Fibroblast of lung (primary cell): ENCODE data around the gene ANO3. TPM values are rescaled to one million over a fixed set of nuclear protein-coding genes. Genes with fewer than 3 reads are reported as not detected.

ENCODE experiments used
- DNase-seq, 2 donors: peaks; one replicate each; pipeline versions ENCODE4 v3.0.0 to v3.0.0-alpha.2; 2010; ENCODE audit warnings: low read depth in 2 of 2
- H2AFZ ChIP-seq: 2 replicates; pipeline ENCODE4 v1.5.1; 2012; ENCODE audit warnings: low read length, control low read depth, inconsistent platforms
- H3K27ac ChIP-seq: 2 replicates; pipeline ENCODE4 v1.5.1; 2011; ENCODE audit warnings: low read length, control low read depth; ENCODE audit not compliant: insufficient read depth
- H3K27me3 ChIP-seq: 2 replicates; pipeline ENCODE4 v1.5.1; 2011; ENCODE audit warnings: mild to moderate bottlenecking, low read length; ENCODE audit not compliant: control insufficient read depth, insufficient read depth
- H3K36me3 ChIP-seq: 2 replicates; pipeline ENCODE4 v1.5.1; 2011; ENCODE audit warnings: low read length; ENCODE audit not compliant: control insufficient read depth, insufficient read depth
- H3K4me1 ChIP-seq: 2 replicates; pipeline ENCODE4 v1.5.1; 2011; ENCODE audit warnings: low read length; ENCODE audit not compliant: control insufficient read depth, insufficient read depth; ENCODE audit errors: extremely low read depth
- H3K4me2 ChIP-seq: 2 replicates; pipeline ENCODE4 v1.5.1; 2011; ENCODE audit warnings: low read length, control low read depth; ENCODE audit not compliant: insufficient read depth; ENCODE audit errors: extremely low read depth
- H3K4me3 ChIP-seq, 4 experiments: fragments of 200-600 bp in 1 of 4; sonication (generic) in 1 of 4; replicated peaks in 1 of 4; 2 replicates each; pipeline ENCODE4 v1.5.1; 2011 to 2016; ENCODE audit warnings: low read length in 4 of 4, low read depth in 3 of 4, mild to moderate bottlenecking in 3 of 4, control low read depth in 2 of 4, inconsistent platforms in 1 of 4, mixed read lengths in 1 of 4; ENCODE audit not compliant: insufficient read depth in 1 of 4; ENCODE audit errors: control extremely low read depth in 1 of 4
- H3K79me2 ChIP-seq: 2 replicates; pipeline ENCODE4 v1.5.1; 2012; ENCODE audit warnings: mild to moderate bottlenecking, low read length, inconsistent platforms; ENCODE audit not compliant: control insufficient read depth, insufficient read depth
- H3K9ac ChIP-seq: 2 replicates; pipeline ENCODE4 v1.5.1; 2011; ENCODE audit warnings: mild to moderate bottlenecking, low read length, control low read depth; ENCODE audit not compliant: insufficient read depth
- H3K9me3 ChIP-seq: 2 replicates; pipeline ENCODE4 v1.5.1; 2012; ENCODE audit warnings: low read depth, low read length; ENCODE audit not compliant: control insufficient read depth, insufficient read depth
- H4K20me1 ChIP-seq: 2 replicates; pipeline ENCODE4 v1.5.1; 2011; ENCODE audit warnings: low read length; ENCODE audit not compliant: control insufficient read depth, insufficient read depth; ENCODE audit errors: extremely low read depth
- EZH2 ChIP-seq: IDR thresholded peaks from 2 replicates; pipeline ENCODE4 v1.5.1; 2012; ENCODE audit warnings: low read length, control low read depth, mild to moderate bottlenecking; ENCODE audit errors: missing control alignments
- polyA plus RNA-seq, 2 donors: library from polyadenylated mRNA; depleted of rRNA in 1 of 2; stranded (reverse) in 1 of 2; unstranded in 1 of 2; fragments of >200 nt; gene quantifications; 2 replicates each; pipeline ENCODE4 v1.2.1, GENCODE V29; 2011 to 2012; ENCODE audit warnings: missing spikeins in 1 of 2
- total RNA-seq: library from RNA; depleted of rRNA; stranded (reverse); fragments of >200 nt; gene quantifications from 2 replicates; pipeline ENCODE4 v1.2.1, GENCODE V29; 2014
- TF ChIP-seq, protein P1 (sequence below), 2 donors: IDR thresholded peaks in 1 of 2; conservative IDR thresholded peaks in 1 of 2; 1 replicate in 1 of 2; 2 replicates in 1 of 2; pipeline ENCODE4 v1.5.1; 2011 to 2012; ENCODE audit warnings: low read length in 2 of 2, control low read depth in 1 of 2, inconsistent platforms in 1 of 2, low read depth in 1 of 2, mild to moderate bottlenecking in 1 of 2

The ANO3 gene
- total and polyA plus RNA-seq, 2 donors (not counting 1 experiment from before 2014, with no cell fraction given): 2.2 to 5.1 TPM

- TF ChIP-seq, protein P1, sequence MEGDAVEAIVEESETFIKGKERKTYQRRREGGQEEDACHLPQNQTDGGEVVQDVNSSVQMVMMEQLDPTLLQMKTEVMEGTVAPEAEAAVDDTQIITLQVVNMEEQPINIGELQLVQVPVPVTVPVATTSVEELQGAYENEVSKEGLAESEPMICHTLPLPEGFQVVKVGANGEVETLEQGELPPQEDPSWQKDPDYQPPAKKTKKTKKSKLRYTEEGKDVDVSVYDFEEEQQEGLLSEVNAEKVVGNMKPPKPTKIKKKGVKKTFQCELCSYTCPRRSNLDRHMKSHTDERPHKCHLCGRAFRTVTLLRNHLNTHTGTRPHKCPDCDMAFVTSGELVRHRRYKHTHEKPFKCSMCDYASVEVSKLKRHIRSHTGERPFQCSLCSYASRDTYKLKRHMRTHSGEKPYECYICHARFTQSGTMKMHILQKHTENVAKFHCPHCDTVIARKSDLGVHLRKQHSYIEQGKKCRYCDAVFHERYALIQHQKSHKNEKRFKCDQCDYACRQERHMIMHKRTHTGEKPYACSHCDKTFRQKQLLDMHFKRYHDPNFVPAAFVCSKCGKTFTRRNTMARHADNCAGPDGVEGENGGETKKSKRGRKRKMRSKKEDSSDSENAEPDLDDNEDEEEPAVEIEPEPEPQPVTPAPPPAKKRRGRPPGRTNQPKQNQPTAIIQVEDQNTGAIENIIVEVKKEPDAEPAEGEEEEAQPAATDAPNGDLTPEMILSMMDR (conservative IDR thresholded peaks at IDR 0.05 in 1 of 2, IDR thresholded peaks at IDR 0.05 in 1 of 2; ENCODE audit: low read depth in 1 of 2, low read length in 2 of 2): no peak
- no peak for TF ChIP-seq EZH2
- Histone ChIP-seq H3K9ac (no peak overlapping the region), H3K4me1 (no peaks in the 10 kb centered on the region), H3K36me3 (no peaks in the 10 kb centered on the region), H2AFZ (no peak overlapping the region), H3K9me3 (no peaks in the 10 kb centered on the region), H3K79me2 (no peaks in the 10 kb centered on the region), H4K20me1 (no peaks in the 10 kb centered on the region), H3K4me3 (no peak overlapping the region), H3K4me2 (no peak overlapping the region), H3K27me3 (no peaks in the 10 kb centered on the region), H3K27ac (no peak overlapping the region)
- DNase-seq: no peak
These were observed 242.0 kb downstream of the ANO3 start for GRCh38 chr11:26573896-26574295.

DNA sequence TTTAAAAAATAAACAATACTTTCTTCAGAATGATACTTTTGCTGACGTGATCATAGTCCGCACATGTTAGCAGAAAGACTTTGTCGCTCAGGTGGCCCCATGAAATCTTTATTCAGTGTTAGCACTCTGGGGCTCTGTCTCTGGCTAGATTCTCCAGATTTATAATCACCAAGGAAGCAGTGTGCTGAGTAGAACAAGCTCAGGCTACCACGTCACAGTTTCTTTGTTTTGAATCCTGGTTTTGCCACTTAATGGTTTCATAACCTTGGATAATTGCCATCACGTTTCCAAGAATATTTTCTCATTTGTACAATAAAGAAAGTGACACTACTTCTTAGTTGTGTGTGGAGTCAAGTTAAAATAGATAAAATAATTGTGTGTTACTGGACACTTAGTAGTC is 244.0 kb downstream of the ANO3 start:
- Histone ChIP-seq H4K20me1 (no peaks in the 10 kb centered on the region), H3K9ac (no peak overlapping the region), H3K4me2 (no peak overlapping the region), H3K4me3 (no peak overlapping the region), H3K36me3 (no peaks in the 10 kb centered on the region), H3K79me2 (no peaks in the 10 kb centered on the region), H3K9me3 (no peaks in the 10 kb centered on the region), H2AFZ (no peak overlapping the region), H3K27ac (no peak overlapping the region), H3K27me3 (no peaks in the 10 kb centered on the region), H3K4me1 (no peaks in the 10 kb centered on the region)
- TF ChIP-seq, protein P1 (conservative IDR thresholded peaks at IDR 0.05 in 1 of 2, IDR thresholded peaks at IDR 0.05 in 1 of 2; ENCODE audit: low read depth in 1 of 2, low read length in 2 of 2): no peak
- no peak for TF ChIP-seq EZH2
- peak in 1 of 2 donors; percentile 59 for DNase-seq

DNA sequence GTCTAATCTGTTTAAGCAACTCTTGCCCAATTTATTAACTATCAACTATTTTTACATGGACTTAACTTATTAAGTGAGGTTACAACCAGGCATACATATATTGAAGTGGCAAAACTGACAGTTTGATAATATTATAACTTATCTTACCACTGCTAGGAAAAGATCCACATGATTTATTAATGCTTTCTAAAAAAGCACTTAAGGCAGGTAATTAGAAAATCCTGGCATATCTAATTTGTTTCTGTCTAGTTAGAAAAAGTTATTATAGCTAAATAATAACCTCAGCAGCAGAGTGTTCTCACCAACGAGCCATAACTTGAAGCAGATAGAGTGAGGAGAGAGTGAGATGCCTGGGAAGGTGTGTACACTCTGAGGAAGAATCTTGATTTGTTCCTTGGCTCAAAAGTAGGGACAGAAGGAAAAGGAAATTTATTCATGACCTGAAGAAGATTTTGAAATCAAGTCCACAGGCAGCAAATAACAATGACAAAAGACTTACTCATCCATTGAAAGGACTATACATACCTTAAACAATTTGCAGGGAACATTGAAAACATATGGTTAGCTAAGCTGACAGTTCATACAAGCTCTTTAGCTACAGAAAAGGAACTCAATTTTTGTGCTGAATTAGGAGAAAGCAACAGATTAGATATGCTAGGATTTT is 247.2 kb downstream of the ANO3 start:
- peak; percentile 5 to 45 for DNase-seq
- H3K4me1 ChIP-seq: no peaks in the 10 kb centered on the region
- H2AFZ ChIP-seq: no peak overlapping the region
- H3K36me3 ChIP-seq: no peaks in the 10 kb centered on the region
- no peak for TF ChIP-seq EZH2
- TF ChIP-seq, protein P1 (conservative IDR thresholded peaks at IDR 0.05 in 1 of 2, IDR thresholded peaks at IDR 0.05 in 1 of 2; ENCODE audit: low read depth in 1 of 2, low read length in 2 of 2): no peak
- H3K27me3 ChIP-seq: no peaks in the 10 kb centered on the region
- no peak overlapping the region for H3K27ac ChIP-seq
- H3K79me2 ChIP-seq: no peaks in the 10 kb centered on the region
- no peak overlapping the region for H3K9ac ChIP-seq
- no peak overlapping the region for H3K4me3 ChIP-seq
- H3K4me2 ChIP-seq: no peak overlapping the region
- no peaks in the 10 kb centered on the region for H3K9me3 ChIP-seq
- no peaks in the 10 kb centered on the region for H4K20me1 ChIP-seq
